ENCODE measurements around the gene GNPTAB.
"Not testable (repeated sequence)": the region's sequence is repeated elsewhere in the genome, so short reads cannot be mapped to it uniquely, and the experiment has no call there.

Gene GNPTAB

GRCh38 chr12:101830367-101831325, at the start of gene GNPTAB:
Gene GNPTAB, minus strand, starts transcription at chr12:101830959. Its CDS starts 284 bp downstream, at chr12:101830675.
- peak; percentile 92 to 93 for DNase-seq (ENCODE audit: low read depth in 2 of 2)

DNA sequence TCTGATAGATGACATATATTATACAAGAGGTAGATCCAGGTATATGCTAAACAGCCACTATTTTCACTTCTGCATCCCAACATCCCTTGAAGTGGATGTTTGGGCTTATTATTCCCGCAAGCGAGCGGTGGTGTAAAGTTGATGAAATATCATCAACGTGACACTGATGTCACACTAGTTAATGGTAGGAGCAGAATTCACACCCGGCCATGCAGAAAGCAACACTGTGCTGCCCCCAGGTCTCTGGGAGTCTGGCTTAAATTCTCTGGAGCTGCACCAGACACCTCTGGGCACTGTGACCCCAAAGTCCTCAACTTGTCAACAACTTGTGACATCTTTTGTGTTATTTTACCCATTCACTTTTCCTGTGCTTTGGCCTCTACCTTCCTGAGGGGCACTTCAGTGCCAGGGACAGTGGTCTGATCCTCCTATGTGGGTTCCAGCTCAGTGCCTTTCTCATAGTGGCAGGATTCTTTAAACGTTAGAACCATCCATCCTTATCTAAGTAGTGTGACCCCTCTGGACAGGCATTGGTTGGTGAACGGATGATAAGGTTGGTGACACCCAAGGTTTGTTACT, 47.6 kb upstream of the GNPTAB start:
- DNase-seq (ENCODE audit: low read depth in 2 of 2): no peak

- no peak for DNase-seq (ENCODE audit: low read depth in 2 of 2)
Measured at GRCh38 chr12:101877806-101878242, 47.1 kb upstream of the GNPTAB start.

DNA sequence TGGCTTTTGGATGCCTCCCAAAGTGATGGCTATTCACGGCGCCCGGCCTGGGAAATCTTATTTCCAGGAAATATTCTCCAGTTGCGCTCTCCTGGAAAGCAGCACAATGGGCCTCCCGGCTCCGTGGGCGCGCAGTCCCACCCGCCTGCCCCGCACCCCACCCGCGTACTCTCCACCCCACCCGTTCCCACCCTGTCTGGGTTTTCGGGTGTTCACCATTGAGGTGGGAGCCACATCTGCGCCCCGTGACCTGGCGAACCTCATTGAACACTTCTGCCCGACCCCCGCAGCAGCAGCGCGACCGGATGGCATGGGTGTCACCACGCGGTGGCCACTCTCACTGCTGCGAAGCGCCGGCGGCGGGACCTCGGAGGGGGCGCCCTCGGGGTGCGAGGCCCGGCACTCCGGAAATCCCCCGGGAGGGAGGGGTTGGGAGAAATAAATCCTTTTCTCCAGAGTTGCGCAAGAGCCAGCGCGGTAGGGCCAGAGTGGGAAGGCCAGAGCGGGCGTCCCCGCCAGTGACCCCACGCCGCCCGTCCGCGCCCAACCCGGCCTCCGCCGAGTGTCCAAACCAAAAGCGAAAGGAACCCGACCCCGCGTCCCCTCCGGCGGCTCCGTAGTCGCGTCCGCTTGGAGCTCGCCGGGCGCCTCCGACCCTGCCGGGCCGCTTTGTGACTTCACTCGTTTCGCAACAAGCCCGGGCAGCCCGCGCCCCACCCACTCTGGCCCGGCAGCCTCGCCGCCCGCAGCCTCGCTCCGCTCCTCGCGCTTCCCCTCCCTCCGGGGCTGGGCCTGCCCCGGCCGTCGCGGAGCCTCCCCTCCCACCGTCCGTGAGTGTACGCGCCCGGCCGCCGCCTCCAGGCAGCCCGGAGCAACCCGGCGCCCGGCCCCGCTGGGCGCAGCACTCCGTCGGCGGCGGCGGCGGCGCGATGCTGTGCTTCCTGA, 46.4 kb upstream of the GNPTAB start, which contains the start of gene DRAM1:
Gene DRAM1, plus strand, starts transcription at position 720 of the 945 bp plus-strand sequence. Its CDS starts 210 bp downstream, at position 930.
- peak; percentile 64 to 75 for DNase-seq (ENCODE audit: low read depth in 2 of 2)

DNA sequence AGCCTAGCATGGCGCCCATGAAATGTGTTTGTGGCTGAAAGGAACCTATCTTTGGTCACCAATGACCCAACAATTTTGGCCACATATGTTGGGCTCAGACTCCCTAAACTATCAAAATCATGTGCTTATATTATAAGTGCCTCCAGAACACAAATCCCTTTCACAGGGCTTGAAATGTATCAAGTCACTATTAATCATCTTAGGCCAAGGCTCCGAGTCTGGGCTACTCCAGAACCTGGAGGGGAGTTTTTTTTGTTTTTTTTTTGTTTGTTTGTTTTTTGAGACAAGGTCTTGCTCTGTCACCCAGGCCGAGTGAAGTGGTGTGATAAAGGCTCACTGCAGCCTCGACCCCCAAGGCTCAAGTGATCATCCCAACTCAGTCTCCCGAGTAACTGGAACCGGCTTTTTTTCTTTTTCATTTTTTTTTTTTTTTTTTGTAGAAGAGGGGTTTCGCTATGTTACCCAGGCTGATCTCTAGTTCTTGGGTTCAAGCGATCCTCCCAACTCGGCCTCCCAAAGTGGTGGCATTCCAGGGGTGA, 45.6 kb upstream of the GNPTAB start:
- no peak for DNase-seq (ENCODE audit: low read depth in 2 of 2)

GRCh38 chr12:101875162-101875561, 44.4 kb upstream of the GNPTAB start:
- no peak for DNase-seq (ENCODE audit: low read depth in 2 of 2)

DNA sequence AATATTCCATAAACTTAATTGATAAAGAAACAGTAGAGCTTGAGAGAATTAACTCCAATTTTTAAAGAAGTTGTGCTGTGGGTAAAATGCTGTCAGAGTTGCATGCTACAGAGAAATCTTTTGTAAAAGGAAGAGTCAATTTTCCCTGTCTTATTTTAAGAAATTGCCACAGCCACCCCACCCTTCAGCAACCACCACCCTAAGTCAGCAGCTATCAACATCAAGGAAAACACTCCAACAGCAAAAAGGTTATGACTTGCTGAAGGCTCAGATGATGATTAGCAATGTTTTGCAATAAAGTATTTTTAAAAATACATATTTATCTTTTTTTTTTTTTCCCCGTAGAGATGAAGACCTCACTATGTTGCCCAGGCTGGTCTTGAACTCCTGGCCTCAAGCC, 40.2 kb upstream of the GNPTAB start:
- no peak for DNase-seq (ENCODE audit: low read depth in 2 of 2)

DNA sequence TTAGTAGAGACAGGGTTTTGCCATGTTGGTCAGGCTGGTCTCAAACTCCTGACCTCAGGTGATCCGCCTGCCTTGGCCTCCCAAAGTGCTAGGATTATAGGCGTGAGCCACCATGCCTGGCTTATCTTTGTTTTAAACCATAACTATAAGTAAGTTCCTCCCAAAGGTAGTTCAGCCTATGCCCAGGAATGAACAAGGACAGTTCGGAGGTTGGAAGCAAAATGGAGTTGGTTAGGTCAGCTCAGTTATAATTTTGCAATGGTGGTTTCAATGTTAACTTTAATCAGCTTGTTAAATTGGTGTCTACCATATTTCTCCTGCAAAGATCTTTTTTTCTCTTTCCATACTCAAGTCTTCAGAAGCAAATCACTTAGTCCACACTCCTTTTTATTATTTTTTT, 36.9 kb upstream of the GNPTAB start:
- not testable (repeated sequence) for DNase-seq (ENCODE audit: low read depth in 2 of 2)

DNA sequence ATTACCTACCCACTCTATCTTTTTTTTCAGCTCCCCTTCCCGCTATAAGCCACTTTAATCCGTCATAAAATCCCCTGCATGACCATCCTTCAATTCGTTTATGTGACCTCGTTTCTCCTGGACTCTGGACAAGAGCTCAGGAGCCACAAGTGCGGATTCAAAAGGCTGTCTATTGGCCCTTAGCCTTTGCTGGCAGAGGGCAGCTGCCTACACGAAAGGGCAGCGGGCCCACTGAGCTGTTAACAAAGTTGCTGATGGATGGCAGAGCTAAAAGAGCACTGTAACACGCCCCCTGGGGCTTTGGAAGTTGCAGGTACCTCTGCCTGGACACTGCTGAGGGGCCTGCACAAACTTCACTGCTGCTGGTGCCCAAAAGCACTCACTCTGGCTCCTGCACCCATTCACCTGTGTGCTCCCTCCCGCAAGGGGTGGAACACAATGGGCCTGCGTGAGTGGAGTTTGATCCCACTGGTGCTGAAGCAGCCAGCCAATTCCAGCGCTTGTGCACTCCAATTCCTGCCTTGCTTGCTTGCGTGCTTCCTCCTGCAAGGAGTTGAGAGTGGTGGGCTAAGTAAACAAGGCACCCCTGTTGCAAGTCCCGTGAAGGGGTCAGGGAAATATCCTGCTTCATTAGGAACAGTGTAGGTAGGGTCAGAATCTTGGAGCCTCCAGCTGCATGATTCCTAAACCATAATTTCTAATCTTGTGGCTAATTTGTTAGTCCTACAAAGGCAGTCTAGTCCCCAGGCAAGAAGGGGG, 36.0 kb upstream of the GNPTAB start:
- no peak for DNase-seq (ENCODE audit: low read depth in 2 of 2)

- no peak for DNase-seq (ENCODE audit: low read depth in 2 of 2)
Measured at GRCh38 chr12:101863981-101864380, 33.2 kb upstream of the GNPTAB start.

DNA sequence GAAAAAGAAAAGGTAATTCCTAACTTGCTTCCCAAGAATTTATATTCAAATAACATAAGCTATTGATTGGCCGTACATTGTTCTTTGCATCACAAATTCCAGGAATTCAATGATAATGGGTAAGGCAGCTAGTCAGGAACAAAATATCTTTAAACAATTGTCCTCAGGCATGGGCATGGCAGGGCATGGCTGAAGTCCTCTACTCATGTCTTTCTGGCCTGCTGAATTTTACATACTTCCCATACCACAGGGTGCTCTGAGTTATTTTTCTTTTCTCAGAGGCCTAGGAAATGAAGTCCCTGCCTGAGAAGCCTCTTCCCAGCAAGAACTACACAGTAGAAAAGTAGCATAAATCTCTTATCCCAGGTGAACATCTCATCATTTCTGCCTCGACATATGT, 31.5 kb upstream of the GNPTAB start:
- DNase-seq (ENCODE audit: low read depth in 2 of 2): no peak

GRCh38 chr12:101861688-101862087, 30.9 kb upstream of the GNPTAB start:
- DNase-seq (ENCODE audit: low read depth in 2 of 2): not testable (repeated sequence)

- DNase-seq (ENCODE audit: low read depth in 2 of 2): no peak
Measured at GRCh38 chr12:101859664-101860607, 29.2 kb upstream of the GNPTAB start.

GRCh38 chr12:101858361-101858760, 27.6 kb upstream of the GNPTAB start:
- DNase-seq (ENCODE audit: low read depth in 2 of 2): no peak

DNA sequence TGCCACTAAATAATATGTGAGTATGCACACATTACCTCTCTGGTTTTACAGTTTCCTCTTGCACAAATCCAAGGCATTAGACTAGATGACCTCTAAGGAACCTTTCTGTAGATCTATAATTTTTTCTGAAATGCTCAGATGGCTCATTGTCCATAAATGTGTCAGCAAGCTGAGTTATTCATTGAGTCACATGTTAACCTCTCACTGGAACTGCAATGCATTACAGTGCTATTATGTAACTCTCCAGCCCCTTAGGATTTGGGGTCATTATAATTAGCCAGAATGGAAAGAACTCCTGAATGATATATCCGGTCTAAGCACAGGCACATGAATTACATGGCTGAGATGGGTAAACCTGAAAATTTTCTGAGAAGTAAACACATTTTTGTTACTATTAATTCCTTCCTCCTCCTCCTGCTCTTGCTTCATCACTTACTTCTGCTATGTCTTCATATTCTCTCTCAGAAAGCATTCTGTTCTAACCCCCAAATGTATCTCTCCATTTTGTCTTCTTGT, 26.3 kb upstream of the GNPTAB start:
- DNase-seq (ENCODE audit: low read depth in 2 of 2): no peak

DNA sequence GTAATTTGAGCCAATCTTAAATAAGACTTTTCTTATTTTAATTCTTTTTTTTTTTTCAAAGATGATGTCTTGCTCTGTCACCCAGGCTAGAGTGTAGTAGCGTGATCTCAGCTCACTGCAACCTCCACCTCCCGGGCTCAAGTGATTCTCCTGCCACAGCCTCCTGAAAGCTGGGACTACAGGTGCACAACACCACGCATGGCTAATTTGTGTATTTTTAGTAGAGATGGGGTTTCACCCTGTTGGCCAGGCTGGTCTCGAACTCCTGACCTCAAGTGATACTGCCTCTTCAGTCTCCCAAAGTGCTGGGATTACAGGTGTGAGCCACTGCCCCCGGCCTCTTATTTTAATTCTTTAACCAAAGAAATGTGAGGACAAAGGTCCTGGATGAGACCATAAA, 25.9 kb upstream of the GNPTAB start:
- DNase-seq (ENCODE audit: low read depth in 2 of 2): not testable (repeated sequence)

DNA sequence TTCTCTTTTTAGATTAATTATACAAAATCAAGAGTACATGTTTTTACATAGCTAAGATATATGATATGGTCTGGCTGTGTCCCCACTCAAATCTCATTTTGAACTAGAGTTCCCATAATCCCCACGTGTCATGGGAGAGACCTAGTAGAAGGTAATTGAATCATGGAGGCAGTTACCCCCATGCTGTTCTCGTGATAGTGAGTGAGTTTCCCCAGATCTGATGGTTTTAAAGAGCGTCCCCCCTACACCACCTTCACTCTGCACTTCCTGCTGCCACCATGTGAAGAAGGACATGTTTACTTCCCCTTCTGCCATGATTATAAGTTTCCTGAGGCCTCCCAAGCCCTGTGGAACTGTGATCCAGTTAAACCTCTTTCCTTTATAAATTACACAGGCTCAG, 25.2 kb upstream of the GNPTAB start:
- no peak for DNase-seq (ENCODE audit: low read depth in 2 of 2)

- no peak for DNase-seq (ENCODE audit: low read depth in 2 of 2)
Measured at GRCh38 chr12:101855364-101855884, 24.7 kb upstream of the GNPTAB start.

- no peak for DNase-seq (ENCODE audit: low read depth in 2 of 2)
Measured at GRCh38 chr12:101854747-101855146, 24.0 kb upstream of the GNPTAB start.
